Thyroid gland (tissue), 4 donors: ENCODE measurements around the gene ADCY9. TPM values are rescaled to one million over a fixed set of nuclear protein-coding genes. Genes with fewer than 3 reads are reported as not detected.
A peak's percentile ranks its signal among the peaks of the same experiment; 100 is the strongest.
"Not testable (repeated sequence)": the region's sequence is repeated elsewhere in the genome, so short reads cannot be mapped to it uniquely, and the experiment has no call there.

ENCODE experiments used
- DNase-seq, 2 donors: peaks; one replicate each; pipeline ENCODE4 v3.0.0-alpha.2; 2019
- H3K27ac ChIP-seq, 3 donors: fragments of 200-600 bp; sonication (generic); 1 replicate in 2 of 3; 2 replicates in 1 of 3; pipeline ENCODE4 v1.5.1; 2016 to 2019; ENCODE audit warnings: mild to moderate bottlenecking in 1 of 3, moderate library complexity in 1 of 3
- H3K27me3 ChIP-seq: fragments of 200-600 bp; sonication (generic); one replicate; pipeline ENCODE4 v1.5.1; 2019
- H3K36me3 ChIP-seq, 2 donors: fragments of 200-600 bp; sonication (generic); one replicate each; pipeline ENCODE4 v1.5.1; 2016 to 2019
- H3K4me1 ChIP-seq, 2 donors: fragments of 200-600 bp; sonication (generic); one replicate each; pipeline ENCODE4 v1.5.1; 2017 to 2019
- H3K4me3 ChIP-seq, 3 donors: fragments of 200-600 bp; sonication (generic); replicated peaks in 1 of 3; 1 replicate in 2 of 3; 2 replicates in 1 of 3; pipeline ENCODE4 v1.5.1; 2016; ENCODE audit warnings: mild to moderate bottlenecking in 1 of 3
- H3K9me3 ChIP-seq: fragments of 200-600 bp; sonication (generic); one replicate; pipeline ENCODE4 v1.5.1; 2017
- CTCF ChIP-seq, 6 experiments: fragments of 200-600 bp in 3 of 6; fragments of 450-650 bp in 3 of 6; sonication (generic) in 3 of 6; IDR thresholded peaks; one replicate each; pipeline ENCODE4 v1.5.1; 2016 to 2019; ENCODE audit warnings: antibody characterized with exemption in 6 of 6, mild to moderate bottlenecking in 2 of 6, inconsistent platforms in 1 of 6, moderate library complexity in 1 of 6
- POLR2A ChIP-seq, 2 donors: fragments of 450-650 bp; IDR thresholded peaks; one replicate each; pipeline ENCODE4 v1.6.1; 2017; ENCODE audit warnings: antibody characterized with exemption in 2 of 2, mild to moderate bottlenecking in 2 of 2, moderate library complexity in 1 of 2
- WGBS, 2 donors: methylation state at CpG; one replicate each; pipeline ENCODE4 v1.1.5; 2017; 5-methylcytosine and 5-hydroxymethylcytosine counted together
- intact Hi-C: fragments of 100-400 bp; cut with DNase I; formaldehyde crosslinking; loops from one replicate; pipeline ENCODE4 v1.15.1; 2023
- total RNA-seq, 4 donors: library from RNA; depleted of rRNA; stranded (reverse); fragments of >200 nt; gene quantifications; one replicate each; pipeline ENCODE4 v1.2.3, GENCODE V29; 2016

The ADCY9 gene
- total RNA-seq, 4 donors from 2014 or later = 61.4 to 123 (median 94.1) TPM

- H3K4me3 ChIP-seq = no peak overlapping the region
- no peak for DNase-seq
- intact Hi-C loops = no loop called here
- H3K27ac ChIP-seq = no peak overlapping the region
- 94 to 95% methylated on average over 7 of the region's 7 CpGs for WGBS, 2 donors
- H3K9me3 ChIP-seq = no peaks in the 10 kb centered on the region
- H3K4me1 ChIP-seq = no peaks in the 10 kb centered on the region
- H3K27me3 ChIP-seq = no peaks in the 10 kb centered on the region
- TF ChIP-seq CTCF (IDR thresholded peaks at IDR 0.05) (no peak), POLR2A (IDR thresholded peaks at IDR 0.05) (no peak)
- no peaks in the 10 kb centered on the region for H3K36me3 ChIP-seq
Measured at GRCh38 chr16:4038448-4038847, 77.8 kb downstream of the ADCY9 start.

- 94 to 100% methylated on average over 3 of the region's 3 CpGs for WGBS, 2 donors
- H3K4me3 ChIP-seq, intact Hi-C loops, DNase-seq, H3K27ac ChIP-seq, H3K36me3 ChIP-seq, H3K9me3 ChIP-seq, H3K27me3 ChIP-seq: not testable (repeated sequence)
- H3K4me1 ChIP-seq = peaks cover 5 to 13% of the 10 kb centered on the region in 2 donors
Measured at GRCh38 chr16:4036952-4037351, 79.3 kb downstream of the ADCY9 start.

- Histone ChIP-seq H3K4me1 (peaks cover 5 to 20% of the 10 kb centered on the region in 2 donors), H3K9me3 (no peaks in the 10 kb centered on the region), H3K4me3 (no peak overlapping the region), H3K27ac (no peak overlapping the region), H3K27me3 (no peaks in the 10 kb centered on the region), H3K36me3 (no peaks in the 10 kb centered on the region)
- TF ChIP-seq CTCF (IDR thresholded peaks at IDR 0.05) (no peak), POLR2A (IDR thresholded peaks at IDR 0.05) (no peak)
- 93 to 95% methylated on average over 4 of the region's 4 CpGs for WGBS, 2 donors
- DNase-seq = no peak
- intact Hi-C loops = no loop called here
Measured at GRCh38 chr16:4034963-4035362, 81.3 kb downstream of the ADCY9 start.

GRCh38 chr16:4033951-4034350 is 82.3 kb downstream of the ADCY9 start:
- H3K36me3 ChIP-seq = no peaks in the 10 kb centered on the region
- H3K27ac ChIP-seq = peak overlapping the region in 1 of 3 donors; percentile 9
- no peak for TF ChIP-seq POLR2A (IDR thresholded peaks at IDR 0.05)
- TF ChIP-seq CTCF (IDR thresholded peaks at IDR 0.05) = no peak
- 94 to 95% methylated on average over 10 of the region's 10 CpGs for WGBS, 2 donors
- DNase-seq = no peak
- H3K9me3 ChIP-seq = no peaks in the 10 kb centered on the region
- no peaks in the 10 kb centered on the region for H3K27me3 ChIP-seq
- H3K4me1 ChIP-seq = peaks cover 10 to 30% of the 10 kb centered on the region in 2 donors
- intact Hi-C loops = no loop called here
- no peak overlapping the region for H3K4me3 ChIP-seq

- peak; percentile 87 to 89 for DNase-seq
- no peaks in the 10 kb centered on the region for H3K9me3 ChIP-seq
- H3K4me3 ChIP-seq = no peak overlapping the region
- peak overlapping the region in 2 of 3 donors; percentile 9 to 64 for H3K27ac ChIP-seq
- no peak for TF ChIP-seq CTCF (IDR thresholded peaks at IDR 0.05)
- peak in 1 of 2 donors; percentile 51 for TF ChIP-seq POLR2A (IDR thresholded peaks at IDR 0.05)
- WGBS, 2 donors = 12 to 32% methylated on average over 7 to 13 of the region's 13 CpGs
- H3K4me1 ChIP-seq = peaks cover 10 to 31% of the 10 kb centered on the region in 2 donors
- H3K36me3 ChIP-seq = no peaks in the 10 kb centered on the region
- intact Hi-C loops = no loop called here
- H3K27me3 ChIP-seq = no peaks in the 10 kb centered on the region
Measured at GRCh38 chr16:4032768-4033167, 83.5 kb downstream of the ADCY9 start.

GRCh38 chr16:4028144-4028543 is 88.1 kb downstream of the ADCY9 start:
- peaks cover 8 to 28% of the 10 kb centered on the region in 2 donors for H3K4me1 ChIP-seq
- H3K4me3 ChIP-seq = no peak overlapping the region
- no peaks in the 10 kb centered on the region for H3K27me3 ChIP-seq
- WGBS, 2 donors = 92 to 95% methylated on average over 8 of the region's 8 CpGs
- intact Hi-C loops = no loop called here
- no peaks in the 10 kb centered on the region for H3K9me3 ChIP-seq
- no peak for DNase-seq
- no peak overlapping the region for H3K27ac ChIP-seq
- TF ChIP-seq CTCF (IDR thresholded peaks at IDR 0.05) = no peak
- no peak for TF ChIP-seq POLR2A (IDR thresholded peaks at IDR 0.05)
- no peaks in the 10 kb centered on the region for H3K36me3 ChIP-seq
